ENCODE data around the gene TACR1. TPM values are rescaled to one million over a fixed set of nuclear protein-coding genes. Genes with fewer than 3 reads are reported as not detected.

TACR1 gene
- total RNA-seq, 1 donor from 2014 or later, result not detected

DNA sequence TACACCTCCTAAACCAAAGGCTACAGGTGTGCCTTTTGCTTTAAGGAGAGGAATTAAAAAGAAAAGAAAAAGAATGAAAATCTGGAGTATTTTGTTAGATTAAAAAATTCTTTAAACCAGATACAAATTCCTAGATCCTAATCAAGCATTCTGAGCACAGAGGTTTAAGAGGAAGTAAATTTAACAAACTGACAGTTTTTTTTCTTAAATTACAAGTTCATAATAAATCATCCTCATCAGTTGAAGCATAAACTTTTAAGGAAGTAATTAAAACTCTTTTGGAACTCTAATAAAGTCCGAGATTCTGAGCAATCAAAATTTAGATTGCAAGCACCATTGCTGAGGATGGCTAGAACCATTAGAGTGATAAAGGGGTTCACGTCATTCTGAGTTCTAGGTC, 165.8 kb downstream of the TACR1 start:
- no peak for DNase-seq (ENCODE audit: low spot score)
- intact Hi-C loops (cut with DNase I), result no loop called here

DNA sequence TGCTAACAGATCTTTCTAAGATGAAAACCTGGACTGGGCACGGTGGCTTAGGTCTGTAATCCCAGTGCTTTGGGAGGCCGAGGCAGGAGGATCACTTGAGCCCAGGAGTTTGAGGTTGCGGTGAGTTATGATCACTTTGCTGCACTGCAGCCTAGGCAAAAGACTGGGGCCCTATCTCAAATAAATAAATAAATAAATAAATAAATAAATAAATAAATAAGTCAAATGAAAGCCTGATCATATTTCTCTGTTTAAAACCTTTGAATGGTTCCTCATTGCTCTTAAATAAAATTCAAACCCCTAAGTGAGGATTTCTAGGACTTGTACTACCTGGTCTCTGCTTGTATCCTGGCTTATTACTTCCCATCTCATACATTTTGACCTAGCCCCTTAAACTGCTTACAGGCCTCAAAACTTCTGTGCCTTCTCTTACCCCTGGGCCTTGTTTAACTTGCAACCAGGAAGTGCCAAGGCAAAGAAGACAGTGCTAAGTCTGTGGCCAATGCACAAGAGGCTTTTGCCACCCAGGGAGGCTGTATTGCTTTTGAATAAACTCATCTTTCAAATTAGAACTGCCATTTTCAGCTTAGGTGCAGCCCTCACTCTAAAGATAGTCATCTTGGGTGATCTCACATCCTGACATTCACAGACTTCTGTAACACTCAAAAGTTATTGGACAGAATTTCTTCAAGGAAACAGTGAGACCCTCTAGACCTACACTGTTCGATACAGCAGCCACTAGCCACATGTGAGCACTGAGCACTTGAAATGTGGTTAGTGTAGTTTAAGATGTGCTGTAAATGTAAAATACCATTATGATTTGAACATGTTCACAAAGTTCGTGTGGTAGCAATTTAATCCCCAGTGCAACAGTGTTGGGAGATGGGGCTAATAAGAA, 167.2 kb downstream of the TACR1 start:
- no peak for DNase-seq (ENCODE audit: low spot score)
- intact Hi-C loops (cut with DNase I), result no loop called here

DNA sequence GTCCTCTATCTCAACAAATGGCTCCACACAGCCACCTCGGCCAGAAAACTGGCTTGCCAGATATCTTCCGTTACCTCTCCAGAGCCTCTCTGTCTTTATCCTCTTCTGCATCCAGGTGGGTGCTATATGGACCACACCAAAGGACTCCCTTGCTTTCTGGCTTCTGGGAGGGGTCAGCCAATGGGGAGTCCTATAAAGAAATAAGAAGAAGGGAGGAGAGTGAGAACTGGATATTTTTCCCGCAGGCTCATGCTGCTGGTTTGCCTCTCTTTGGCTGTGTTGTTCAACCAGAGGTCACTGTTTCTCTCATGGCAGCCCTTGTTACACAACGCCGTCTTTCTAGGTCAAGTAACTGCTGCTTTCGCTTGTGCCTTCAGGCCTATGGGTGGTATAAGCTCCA, 168.1 kb downstream of the TACR1 start:
- intact Hi-C loops (cut with DNase I), result no loop called here
- DNase-seq (ENCODE audit: low spot score), result no peak

DNA sequence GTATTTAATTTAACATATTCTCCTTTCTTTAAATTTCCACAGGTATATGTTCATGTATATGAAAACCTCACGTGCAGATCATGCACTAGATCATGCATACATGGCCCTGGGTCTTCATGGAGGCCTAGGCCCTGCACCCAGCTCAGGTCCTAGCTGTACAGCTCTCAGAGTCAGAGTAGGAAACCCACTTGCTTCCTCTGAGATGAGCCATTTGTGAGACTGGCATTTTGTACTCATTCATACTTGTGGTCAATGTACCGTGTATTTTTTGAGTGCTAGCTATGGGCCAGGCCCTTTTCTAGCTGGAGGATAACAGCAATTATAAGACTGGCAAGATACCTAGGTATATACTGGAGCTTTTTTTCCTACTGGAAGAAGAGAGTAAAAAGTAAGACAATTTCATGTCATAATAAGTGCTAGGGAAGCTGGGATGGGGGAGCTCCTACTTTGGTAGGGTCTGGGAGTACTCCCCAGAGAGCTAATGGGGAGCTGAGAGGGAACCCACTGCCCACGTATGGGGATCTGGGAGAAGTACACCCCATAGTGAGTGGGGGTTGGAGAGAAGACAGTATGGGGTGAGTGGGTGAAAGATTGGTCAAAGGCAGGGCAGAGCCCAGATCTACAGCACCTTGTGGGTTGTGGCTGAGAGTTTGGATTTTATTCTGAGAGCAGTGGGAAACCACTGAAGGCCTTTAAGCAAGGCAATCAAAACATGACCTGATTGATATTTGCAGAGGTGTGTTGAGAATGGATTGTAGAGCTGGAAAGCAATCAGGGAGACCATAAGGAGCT, 168.9 kb downstream of the TACR1 start:
- DNase-seq (ENCODE audit: low spot score), result no peak
- intact Hi-C loops (cut with DNase I), result no loop called here

DNA sequence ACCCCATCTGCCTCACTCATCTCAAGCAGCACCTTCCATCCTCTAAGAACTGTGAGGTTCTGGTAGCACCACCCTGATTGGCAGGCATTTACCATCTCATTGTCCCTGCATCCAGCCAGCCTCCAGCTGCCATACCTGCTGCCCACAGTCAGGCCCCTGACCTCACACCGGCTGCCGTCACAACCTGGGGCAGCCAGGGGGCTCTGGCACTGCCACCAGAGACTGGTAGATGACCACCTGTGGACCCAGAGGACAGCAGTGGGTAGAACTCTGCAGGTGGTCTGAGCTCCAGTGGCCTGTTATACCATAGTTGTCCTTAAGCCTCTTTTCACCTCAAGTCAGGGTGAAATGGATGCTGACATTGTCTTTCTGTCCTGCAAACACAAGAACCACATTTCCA, 171.4 kb downstream of the TACR1 start:
- DNase-seq (ENCODE audit: low spot score), result no peak
- intact Hi-C loops (cut with DNase I), result no loop called here

DNA sequence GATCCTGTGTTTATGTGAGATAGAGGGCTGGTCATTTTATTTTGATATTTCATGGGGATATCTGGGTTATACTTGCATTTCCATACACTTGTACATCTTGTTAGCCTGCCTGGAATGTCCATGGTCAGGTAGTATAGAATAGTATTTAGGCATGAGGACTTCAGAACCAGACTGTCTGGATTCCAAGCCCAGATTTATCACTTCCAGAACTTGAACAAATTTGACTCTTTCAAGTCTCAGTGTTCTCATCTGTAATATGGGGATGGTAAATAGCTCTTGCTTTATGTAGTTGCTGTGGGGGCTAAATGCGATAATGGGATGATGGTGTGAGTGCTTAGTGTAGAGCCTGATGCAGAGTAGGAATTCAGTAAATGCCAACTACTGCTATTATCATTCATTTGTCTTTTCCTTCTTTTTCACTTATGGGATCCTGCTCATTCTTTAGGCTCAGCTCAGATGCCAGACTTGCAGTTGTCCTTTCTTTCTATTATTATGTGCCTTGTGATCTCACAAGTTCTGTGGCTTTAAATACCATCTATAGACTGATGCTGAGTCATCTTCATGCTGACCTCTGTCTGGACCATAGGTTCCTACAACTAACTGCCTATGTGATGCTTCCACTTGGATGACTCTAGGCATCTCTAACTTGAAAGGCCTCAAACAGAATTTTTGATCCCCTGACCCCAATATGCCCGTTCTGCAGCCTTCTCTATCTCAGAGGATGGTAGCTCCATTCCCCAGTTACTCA, 173.5 kb downstream of the TACR1 start:
- DNase-seq (ENCODE audit: low spot score), result no peak
- intact Hi-C loops (cut with DNase I), result no loop called here

DNA sequence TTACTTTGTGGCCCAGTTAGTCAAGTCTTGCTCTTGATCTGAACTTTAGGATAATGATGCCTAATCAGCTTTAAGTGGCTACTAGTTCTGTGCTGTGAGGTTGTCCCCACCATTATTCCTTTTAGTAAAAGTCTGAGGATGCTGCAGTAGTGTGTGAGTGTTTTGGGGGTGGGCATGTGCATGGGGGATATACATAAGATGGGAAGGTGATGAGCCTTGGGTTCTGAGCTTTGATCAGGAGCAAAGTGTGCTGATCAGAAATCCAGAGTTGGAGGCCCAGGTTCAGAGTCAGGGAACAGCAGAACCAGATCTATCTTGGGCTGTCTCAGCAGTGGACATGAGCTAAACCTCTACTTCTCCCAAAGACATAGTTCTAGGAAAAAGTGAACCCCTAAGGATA, 174.1 kb downstream of the TACR1 start:
- intact Hi-C loops (cut with DNase I), result no loop called here

DNA sequence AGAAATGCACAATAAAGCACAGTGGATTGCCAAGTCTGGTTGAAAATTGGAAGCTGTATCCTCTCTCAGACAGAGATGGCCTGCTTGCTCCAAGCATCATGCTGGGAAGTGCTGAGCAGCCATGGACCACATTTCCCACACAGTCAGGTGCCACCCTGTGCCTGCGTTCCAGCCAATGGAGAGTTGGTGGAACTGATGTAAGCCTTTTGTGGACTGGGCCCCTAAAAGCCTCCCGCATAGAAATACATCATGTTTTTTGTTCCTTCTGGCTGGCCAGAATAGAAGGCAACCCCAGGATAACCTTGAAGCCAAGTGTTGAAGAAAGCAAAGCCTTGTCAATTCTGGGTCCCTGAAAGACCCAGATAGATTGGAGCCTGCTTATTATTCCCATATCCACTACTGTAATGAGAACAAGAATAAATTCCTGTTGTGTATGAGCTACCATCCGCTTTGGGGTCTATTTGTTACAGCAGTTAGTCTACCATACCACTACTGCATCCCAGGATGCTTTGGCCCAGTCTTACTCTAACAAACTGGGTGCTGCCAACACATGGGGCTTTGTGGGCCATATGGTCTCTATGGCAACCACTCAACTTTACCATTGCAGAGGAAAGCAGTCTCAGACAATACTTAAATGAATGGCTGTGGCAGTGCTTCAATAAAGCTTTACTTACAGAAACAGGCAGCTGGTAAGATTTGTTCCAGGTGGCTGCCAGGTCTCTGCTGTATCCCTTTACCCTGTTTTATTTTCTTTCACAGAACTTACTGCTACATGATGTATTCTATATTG, 175.5 kb downstream of the TACR1 start:
- intact Hi-C loops (cut with DNase I), result no loop called here
- no peak for DNase-seq (ENCODE audit: low spot score)

More for the DNA sequence above, 174.1 kb downstream of the TACR1 start:
- no peak for DNase-seq (ENCODE audit: low spot score)

DNA sequence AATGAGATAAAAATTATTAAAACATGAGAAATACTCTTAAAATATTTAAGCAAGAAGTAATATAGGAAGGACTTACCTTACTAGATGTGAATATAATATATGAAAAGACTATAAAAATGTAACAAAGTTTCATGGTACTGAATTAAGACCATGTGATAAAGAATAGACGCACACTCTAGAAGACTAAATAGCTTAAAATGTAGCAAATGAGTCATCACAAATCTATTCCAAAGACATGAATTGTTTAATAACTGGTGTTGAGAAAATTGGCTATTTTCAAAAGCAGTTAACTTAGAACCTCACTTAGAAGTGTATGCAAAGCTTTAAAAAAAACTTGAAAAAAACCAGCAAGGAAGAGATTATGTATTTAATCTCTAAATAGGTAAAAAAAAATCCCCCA, 176.8 kb downstream of the TACR1 start:
- DNase-seq (ENCODE audit: low spot score), result no peak
- intact Hi-C loops (cut with DNase I), result no loop called here

DNA sequence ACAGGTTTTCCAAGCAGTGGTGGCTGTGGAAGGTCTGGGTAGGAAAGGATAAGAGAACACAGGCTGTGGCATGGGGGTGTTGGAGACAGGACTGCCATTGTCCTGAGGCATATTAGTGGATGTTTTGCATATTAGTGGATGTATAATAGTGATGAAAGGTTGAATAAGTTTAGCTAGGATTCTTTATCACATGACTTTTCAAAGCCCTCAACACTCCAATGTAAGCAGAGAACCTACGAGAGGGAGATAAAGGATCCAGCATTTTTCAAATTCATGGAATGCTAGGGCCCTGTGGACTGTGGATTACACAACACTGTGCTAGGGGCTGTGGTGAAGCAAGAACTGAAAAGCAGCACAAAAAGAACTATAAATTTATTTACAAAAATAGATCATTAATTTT, 177.6 kb downstream of the TACR1 start:
- intact Hi-C loops (cut with DNase I), result no loop called here
- no peak for DNase-seq (ENCODE audit: low spot score)

DNA sequence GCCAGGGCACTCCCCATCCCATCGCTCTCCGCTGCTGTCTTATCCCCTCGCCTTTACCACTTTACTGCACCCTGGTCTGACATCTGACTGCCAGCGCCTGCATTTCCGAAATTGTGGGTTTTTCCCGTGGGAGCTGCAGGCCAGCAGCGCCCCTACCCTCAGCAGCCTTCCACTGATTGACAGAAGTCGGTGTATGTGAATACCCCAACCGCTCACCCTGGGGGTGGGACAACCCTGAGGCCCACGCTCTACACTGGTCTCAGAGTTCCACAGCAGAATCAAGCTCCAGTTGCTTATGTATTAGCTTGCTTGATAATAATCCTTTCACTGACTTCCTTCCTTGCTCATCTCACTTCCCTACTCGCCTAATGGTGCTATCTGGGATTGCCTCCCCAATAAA, 178.8 kb downstream of the TACR1 start:
- intact Hi-C loops (cut with DNase I), result no loop called here
- DNase-seq (ENCODE audit: low spot score), result no peak

DNA sequence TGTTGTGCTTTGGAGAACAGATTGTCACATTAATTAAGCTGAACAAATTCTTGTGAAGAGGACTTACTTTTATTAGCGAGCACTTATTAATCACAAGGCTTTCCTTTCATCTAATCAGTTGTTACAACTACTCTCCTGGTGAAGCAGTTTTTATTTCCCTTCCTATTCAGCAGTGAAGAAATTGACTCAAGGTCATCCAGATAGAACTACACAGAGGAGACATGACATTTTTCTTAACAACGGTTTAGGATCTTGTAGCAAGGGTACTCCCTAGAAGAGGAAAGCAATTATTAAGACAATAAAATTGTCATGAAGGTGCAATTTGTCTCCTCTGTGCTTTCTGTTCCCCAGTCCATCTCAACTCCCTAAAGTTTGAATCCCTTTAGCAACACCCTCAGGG, 179.5 kb downstream of the TACR1 start:
- intact Hi-C loops (cut with DNase I), result no loop called here

DNA sequence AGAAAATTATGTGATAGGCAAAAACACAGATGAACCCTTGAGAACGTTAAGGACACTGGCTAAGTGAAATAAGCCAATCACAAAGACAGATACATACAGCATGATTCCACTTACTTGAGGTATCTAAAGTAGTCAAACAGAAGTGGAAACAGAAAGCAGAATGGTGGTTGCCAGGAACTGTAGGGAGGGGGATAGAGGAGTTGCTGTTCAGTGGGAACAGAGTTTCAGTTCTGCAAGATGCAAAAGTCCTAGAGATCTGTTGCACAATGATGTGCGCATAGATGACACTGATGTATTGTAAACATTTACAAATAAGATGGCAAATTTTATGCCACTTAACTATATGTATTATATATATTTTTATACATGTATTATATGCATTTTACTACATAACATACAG, 181.2 kb downstream of the TACR1 start:
- intact Hi-C loops (cut with DNase I), result no loop called here
- DNase-seq (ENCODE audit: low spot score), result no peak

More for the DNA sequence above, 179.5 kb downstream of the TACR1 start:
- DNase-seq (ENCODE audit: low spot score), result no peak

DNA sequence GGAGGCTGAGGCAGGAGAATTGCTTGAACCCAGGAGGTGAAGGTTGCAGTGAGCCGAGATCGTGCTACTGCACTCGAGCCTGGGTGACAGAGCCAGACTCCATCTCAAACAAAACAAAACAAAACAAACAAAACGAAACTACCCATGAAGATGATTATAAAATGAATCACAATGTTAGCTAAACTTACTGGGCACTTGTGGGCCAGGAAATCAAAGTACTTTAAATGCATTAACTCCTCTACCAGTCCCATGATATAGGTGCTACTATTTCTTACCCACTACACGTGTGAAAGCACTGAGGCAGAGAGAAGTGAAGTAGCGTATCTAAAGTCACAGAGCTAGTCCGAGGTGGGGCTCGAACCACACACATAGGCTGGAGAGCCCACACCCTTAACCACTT, 187.2 kb downstream of the TACR1 start:
- intact Hi-C loops (cut with DNase I), result no loop called here
- no peak for DNase-seq (ENCODE audit: low spot score)

DNA sequence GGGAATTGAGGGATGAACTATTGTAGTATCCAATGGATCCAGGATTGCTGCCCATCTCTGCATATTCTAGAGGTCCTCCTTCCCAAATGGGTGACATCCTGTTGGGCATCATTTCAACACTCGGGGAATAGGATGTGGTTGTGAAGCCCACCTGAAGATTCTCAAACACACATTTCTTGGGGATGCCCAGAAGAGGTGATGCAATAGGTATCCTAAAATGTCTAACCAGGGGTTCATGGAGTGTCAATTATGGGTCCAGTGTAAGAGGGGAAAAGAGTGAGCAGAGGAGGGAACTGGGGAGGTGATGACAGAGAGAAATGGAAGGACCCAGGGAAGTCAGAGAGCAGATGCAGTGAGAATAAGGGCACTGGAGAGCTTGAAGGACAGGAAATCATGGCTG, 188.7 kb downstream of the TACR1 start:
- intact Hi-C loops (cut with DNase I), result no loop called here
- no peak for DNase-seq (ENCODE audit: low spot score)

DNA sequence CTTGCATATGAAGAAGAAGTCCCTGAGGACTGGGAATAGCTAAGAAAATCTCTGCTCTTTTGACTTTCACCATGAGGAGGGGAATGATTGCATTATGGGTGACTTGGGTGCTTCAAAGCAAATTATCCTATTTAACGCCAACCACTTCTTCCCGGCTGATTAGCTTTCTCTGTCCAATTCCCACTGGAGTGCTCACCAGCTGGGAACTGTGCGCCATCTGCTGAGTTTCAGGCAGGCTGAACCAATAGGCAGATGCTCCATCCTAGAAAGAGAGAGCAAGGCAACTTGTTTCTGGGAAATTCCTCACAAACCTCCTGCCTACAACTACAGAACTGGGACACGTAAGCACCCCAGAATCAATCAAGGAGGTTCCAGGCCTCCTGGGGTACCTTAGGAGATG, 191.5 kb downstream of the TACR1 start:
- no peak for DNase-seq (ENCODE audit: low spot score)
- intact Hi-C loops (cut with DNase I), result no loop called here

DNA sequence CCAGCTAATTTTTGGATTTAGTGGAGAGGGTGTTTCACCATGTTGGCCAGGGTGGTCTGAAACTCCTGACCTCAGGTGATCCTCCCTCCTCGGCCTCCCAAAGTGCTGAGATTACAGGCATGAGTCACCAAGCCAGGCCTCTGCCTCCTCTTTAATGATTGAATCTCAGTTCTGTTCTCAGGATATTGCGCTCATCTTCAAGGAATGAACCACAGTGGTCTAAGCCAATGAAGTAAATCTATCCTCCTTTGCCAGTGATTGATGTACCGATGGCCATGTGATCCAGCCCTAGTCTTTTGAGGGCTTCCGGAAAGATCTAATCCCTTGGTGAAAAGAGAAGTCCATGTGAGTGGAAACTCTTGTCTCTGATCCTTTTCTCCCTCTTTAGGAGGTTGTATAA, 192.3 kb downstream of the TACR1 start:
- no peak for DNase-seq (ENCODE audit: low spot score)
- intact Hi-C loops (cut with DNase I), result no loop called here

DNA sequence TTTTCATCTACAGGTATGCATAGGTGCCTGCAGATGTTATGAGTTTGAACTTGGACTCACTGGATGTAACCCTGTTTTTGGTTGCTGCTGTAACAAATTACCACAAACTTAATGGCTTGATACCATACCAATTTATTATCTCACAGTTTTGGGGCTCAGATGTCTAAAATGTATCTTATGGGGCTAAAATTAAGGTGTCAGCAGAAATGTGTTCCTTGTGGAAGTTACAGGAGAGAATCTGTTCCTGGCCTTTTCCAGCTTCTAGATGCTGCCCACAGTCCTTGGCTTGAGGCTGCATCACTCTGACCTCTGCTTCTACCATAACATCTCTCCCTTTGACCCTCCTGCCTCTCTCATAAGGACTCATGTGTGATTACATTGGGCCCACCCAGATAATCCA, 193.3 kb downstream of the TACR1 start:
- intact Hi-C loops (cut with DNase I), result no loop called here

DNA sequence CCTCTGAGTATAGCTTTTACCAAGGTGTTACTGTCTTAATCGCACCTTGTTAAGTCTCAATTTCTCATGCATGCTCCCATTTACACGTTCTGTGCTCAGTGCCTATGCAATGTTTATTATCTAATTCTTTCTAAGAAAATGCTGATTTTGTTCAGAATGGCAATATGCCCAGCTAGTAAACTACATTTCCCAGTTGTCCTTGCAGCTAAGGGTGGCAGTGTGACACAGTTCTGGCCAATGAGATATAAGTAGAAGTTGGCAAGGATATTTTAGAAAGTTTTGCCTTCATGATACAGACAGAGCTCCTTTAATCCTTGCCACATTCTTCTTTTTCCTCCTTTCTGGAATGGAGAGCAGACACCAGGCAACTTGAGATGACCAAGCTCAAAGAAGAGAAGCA, 195.5 kb downstream of the TACR1 start:
- no peak for DNase-seq (ENCODE audit: low spot score)
- intact Hi-C loops (cut with DNase I), result no loop called here

More for the DNA sequence above, 193.3 kb downstream of the TACR1 start:
- DNase-seq (ENCODE audit: low spot score), result no peak

All from cardiac septum (tissue), 1 donor.